Stimulated activated CD4-positive, alpha-beta T cell treated with anti-CD3 and anti-CD28 coated beads, Interleukin-4, amount 100 ng/mL, for 48 hours (primary cell): ENCODE data around the gene MOB1A.
"Not testable (repeated sequence)": the region's sequence is repeated elsewhere in the genome, so short reads cannot be mapped to it uniquely, and the experiment has no call there.

Experiments
- DNase-seq, 2 donors: peaks; one replicate each; pipeline ENCODE4 v3.0.0-alpha.2; 2020; ENCODE audit warnings: low read depth in 2 of 2

Gene MOB1A

DNA sequence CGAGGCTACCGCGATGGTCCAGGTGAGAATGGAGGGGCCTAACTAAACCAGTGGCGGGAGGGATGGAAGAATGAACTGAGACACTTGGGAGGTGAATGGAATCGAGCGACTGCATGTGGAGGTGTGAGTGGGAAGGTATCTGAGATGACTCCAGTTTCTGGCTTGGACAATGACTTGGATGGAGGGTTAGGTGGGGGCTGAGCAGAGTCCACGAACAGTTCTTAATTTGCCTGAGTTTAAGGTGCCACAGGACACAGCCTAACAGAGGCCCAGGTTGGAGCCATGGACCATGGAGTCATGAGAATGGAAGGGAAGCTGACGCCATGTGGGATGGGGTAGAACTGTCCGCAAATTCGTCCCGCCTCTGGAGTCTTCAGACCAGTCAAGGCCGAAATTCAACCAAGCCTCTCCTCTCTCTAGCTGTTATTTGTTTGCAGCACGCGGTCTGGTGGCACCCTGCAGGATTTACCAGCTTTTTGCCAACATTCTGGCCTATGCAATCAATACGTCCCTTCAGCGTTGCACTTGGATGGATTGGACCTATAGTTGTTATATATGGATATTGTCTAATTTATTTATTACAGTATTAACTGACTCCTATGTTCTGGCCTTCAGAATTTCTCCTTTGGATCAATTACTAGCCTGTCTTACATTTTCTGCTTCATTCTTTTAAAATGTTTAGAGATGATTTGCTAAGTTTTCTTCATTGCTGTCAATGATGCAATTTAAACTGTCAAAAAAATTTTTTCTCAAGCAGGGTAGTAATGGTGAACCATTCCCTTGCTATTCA is 30.0 kb downstream of the MOB1A start:
- DNase-seq: no peak

DNA sequence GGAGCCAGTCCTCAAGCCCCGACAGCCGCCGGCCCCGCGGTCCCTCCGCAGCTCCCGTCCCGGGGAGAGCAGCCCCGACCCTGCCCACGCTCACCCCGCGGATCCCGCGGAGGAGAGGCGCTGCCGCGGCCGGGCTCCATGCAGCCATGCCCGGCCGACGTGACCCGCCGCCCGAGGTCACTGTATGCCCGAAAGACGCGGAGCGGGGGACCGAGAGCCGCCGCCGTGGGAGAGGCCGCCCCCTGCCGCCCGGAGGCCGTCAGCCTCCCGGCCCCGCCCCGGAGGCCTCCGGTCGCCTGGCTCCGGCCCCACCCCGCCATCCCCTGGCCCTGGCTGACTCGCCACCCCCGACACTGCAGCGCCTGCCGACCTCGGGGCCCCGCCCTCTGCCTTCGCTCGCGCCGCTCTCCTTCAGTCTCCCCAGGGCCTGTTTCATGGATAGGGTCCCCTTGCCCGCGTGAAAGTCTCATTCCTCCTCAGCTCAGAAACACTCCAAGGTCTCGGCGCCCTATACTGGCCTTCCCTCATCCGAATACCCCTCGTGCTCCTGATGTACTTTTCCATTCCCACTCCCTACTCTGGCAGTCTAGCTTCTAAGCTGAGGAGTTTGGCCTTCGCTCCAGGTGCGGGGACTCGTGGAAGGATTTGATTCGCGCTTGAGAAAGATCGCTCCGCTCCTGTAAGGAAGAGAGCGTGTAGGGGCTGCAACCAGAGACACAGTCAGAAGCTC is 30.8 kb downstream of the MOB1A start, which contains the start of gene BOLA3:
Gene BOLA3, minus strand, starts transcription at position 186 of the 730 bp plus-strand sequence. Its CDS starts 38 bp downstream, at position 148.
- peak; percentile 82 to 89 for DNase-seq

DNA sequence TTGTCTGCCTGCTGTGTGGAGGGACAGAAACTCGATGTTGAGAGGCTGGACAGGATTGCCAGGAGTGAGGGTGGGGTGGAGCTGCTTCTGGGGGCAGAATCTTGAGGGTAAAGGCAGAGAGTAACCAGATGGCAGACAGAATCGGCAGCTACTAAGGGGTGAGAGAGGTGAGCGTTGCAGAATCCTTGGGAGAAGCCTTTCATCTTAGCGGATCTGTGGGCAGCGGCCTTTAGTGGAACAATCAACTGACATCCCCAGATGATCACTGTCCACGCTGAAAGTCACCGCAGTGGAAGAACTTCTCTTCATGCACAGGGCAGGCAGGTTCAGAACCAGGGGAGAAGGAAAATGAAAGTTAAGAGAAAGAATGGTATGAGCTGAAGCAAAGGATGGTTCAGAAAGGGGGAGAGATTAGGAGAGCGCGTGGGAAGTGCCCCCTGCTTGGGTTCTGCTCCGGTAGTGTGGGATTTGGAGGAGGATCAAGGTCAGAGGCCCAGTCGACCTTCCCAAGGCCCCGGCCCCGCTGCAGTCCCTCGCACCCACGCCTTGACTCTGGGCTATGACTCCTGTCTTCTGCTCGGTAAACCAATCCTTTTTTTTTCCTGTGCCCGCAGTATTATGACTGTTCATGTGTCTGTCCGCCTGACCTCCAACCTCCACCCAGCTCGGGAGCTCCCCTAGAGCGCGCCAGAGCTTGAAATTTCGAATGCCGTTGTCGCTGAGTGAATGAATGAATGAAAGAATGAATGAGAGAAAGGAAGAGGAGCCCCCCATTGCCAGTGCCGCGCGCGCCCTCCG is 31.6 kb downstream of the MOB1A start:
- peak; percentile 40 to 45 for DNase-seq

DNA sequence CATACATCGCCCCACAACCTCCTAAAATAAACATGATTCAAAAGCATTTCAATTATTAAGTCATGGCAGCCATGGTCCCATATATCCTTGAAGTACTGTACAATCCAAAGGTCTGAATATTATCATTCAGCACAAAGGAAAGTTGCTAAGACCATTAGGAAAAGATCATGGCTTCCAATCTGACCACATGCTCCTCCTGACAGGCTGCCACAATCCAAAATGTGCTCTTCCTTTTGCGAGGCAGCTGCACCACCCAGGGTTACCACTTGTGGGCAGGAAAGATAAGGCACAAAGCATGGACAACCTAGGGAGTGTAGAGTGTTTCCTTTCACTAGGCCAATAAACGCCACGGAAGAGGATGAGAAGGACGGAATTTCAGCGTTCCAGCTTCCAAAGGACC is 36.3 kb downstream of the MOB1A start:
- no peak for DNase-seq

DNA sequence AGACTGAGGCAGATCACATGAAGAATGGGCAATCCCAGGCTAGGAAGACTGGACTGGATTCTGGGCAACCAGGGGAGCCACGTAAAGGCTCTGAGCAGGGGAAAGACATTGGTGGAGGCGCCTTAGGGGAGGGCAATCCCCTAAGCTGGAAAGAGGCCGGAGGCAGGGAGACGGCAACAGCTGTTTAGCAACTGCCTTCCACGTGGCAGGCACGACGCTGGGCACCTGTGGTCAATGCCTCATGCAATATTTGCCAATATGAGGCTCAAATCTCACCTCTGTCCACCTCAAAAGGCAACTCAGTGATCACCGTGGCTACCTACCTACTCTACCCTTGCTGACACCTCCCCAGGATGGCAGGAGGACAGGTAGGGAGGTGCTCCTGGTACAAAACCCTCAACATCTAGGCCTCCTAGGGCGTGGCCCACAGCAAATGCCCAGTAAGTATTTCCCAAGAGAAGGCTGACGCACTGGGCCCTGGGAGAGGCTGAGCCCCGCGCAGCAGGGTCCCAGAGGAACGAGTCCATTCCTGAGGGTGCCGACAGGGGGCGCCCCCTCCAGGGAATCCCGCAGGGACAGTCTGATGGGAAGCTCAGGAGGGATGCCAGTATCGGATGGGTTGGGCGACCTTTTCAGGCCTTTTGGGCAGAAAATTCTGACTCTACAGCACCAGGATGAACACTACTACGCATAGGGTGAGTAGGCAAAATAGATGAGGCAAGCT is 39.9 kb downstream of the MOB1A start:
- no peak for DNase-seq

DNA sequence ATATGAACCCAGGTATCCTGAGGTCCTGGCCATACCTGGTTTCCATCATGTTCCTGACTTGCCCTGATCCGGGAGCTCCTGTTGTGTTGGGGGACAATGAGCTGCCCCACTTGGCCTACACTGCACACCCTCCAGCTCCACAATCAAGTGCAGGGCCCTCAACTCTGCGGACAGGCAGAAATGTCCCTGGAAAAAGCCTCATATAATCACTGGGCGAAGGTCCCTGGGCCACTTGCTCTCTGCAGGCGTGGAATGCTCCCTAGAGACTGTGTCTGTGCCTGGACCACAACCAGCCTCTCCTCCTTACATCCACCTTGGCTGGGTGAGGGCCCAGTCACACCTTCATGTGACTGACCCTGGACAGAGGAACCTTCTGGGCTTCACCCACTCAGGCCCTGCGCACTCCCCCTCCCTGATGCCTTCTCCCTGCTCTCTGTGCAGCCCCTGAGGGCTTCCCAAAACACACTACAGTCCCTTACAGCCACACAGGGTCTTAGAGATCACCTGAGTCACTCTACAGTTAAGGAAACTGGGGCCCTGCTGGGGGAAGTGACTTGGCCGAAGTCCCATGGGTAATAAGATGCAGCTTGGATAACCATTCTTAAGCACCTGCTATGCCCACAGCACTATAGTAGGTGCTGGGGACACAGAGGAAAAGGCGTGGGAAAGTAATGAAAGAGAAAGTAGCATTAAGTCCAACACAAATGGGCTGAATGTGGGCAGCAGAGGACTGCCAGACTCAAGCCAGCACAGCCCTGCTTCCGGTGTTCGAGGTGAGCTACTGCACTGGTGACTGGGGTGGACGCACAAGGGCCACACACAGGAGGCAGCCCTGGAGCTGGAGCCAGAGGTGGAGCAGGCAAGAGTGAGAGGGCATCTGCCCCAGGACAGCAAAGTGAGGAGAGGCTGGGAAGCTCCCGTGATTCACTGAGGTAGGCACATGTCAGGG is 40.8 kb downstream of the MOB1A start:
- no peak for DNase-seq

DNA sequence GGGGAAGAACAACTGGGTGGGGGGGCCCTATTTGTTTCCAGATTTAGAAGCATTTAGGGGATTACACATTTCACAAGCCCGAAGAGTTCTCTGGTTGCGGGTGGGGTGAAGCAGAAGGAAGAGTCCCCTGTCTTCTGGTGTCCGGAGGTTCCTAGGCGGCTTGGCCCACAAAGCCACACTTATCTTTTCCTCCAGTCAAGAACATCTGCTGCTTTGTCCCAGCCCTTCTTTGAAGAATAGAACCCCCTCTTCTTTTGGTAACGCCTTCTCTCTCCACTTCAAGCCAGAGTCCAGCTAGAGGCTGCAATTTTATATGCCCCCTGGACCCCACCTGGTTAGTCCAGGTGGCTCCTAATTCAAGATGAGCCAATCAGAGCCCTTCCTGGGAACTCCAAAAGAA is 46.8 kb downstream of the MOB1A start:
- no peak for DNase-seq

DNA sequence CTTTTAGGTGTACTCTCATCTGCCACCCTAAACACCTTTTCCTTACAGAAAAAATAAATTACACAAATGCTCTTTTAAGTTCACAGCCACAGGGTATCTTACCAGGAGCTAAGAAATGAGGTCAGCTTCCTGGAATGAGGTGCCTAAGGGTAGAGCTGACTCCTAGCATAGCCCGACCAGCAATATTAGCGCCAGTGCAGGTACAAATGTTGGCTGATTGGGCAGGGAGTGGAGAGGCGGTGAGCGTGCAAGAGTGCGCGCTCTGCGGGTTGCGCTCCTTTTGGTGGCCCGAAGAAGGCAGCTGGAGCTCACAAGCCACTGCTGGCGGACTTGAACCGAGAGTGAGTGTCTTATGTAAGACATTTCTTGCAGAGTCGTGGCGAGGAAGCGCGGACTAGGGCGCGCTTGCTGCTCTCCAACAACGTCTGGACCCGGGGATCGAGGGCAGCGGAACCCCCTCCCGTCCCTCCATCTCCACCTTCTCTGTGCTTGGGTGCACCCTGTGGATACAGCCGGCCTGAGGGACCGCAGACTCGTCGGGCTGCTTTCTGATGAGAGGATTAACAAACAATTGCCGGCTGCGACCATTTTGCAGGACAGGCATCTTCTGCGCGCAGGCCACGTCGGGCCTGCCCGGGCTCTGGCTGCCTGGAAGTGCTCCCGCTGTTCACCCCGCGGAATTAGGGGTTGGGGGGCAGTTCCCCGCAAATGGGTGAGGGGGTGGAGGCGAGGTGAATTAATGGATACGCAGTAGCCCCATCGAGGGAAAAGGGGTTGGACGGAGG is 48.3 kb downstream of the MOB1A start:
- DNase-seq: no peak

DNA sequence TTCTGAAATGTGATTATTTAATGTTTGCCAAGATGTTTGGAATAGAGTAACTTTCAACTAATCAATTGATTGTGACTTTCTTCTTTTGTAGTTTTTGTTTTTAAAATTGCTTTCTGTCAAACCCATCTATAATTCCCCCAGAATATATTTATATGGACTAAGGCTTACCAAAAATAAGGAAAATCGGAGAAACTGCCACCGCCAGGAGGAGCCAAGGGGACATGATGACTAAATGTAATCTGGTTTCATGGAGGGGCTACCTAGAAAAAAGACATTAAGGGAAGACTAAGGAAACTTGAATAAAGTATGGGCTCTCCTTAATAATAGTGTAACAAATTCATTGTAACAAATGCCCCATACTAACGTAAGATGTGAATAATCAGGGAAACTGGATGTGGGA is 50.5 kb downstream of the MOB1A start:
- no peak for DNase-seq

DNA sequence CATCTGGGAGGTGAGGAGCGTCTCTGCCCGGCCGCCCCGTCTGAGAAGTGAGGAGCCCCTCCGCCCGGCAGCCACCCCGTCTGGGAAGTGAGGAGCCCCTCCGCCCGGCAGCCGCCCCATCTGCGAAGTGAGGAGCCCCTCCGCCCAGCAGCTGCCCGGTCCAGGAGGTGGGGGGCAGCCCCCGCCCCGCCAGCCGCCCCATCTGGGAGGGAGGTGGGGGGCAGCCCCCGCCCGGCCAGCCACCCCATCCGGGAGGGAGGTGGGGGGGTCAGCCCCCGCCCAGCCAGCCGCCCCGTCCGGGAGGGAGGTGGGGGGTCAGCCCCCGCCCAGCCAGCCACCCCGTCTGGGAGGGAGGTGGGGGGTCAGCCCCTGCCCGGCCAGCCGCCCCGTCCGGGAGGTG is 54.7 kb downstream of the MOB1A start:
- DNase-seq: not testable (repeated sequence)

DNA sequence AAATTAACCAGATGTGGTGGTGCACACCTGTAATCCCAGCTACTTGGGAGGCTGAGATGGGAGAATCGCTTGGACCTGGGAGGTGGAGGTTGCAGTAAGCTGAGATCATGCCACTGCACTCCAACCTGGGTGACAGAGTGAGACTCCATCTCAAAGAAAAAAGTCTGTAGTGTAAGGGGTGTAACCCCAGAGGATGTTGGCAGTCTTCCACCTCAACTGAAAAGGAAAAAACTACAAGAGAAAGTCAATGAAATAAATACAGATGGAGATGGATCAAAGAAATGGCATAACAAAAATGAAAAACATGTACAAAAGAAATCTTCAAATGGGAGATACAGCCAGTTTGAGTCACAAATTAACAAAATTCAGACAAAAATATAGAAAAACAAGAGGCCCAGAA is 56.8 kb downstream of the MOB1A start:
- DNase-seq: not testable (repeated sequence)

DNA sequence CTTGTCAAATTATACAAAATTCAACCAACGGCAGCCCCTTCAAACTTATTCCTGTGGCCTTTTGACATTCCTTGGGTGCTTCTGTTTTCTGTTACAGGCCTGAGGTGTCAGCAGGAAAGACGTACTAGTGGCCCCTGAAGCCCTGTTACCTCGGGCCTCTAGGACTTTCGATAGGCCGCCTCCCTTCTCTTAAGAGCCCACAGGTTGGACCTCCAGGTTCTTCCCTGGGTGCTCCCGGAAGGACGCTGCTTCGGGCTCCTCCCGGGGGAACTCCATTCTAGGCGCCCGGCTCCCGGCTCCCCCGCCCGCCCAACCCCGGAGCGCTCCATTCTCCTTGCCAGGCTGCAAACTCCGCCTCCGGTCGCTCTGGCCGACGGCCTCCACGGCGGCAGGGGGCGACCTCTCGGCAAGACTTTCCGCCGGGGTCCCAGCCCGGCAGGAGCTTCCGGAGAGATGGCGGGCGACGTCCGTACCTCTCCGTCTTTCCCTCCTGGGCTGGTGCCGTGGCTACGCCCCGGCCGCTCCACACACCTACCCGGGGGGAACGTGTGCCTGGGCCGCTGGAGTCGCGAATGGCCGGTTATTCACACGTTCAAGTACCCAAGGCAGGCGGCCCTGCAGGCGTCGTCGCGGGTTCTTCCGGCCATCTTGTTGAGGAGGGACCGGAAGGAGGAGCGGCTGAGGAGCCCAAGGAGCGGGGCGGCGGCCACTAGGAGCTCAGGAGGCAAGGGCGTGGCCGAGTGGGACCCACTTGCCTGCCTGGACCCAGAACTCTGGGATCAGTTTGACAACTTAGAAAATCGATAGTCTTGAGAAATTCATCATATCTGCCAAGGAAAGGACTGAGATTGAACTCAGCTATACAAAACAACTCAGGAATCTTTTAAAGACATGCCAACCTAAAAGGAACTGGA is 58.5 kb downstream of the MOB1A start:
- peak; percentile 81 to 84 for DNase-seq

DNA sequence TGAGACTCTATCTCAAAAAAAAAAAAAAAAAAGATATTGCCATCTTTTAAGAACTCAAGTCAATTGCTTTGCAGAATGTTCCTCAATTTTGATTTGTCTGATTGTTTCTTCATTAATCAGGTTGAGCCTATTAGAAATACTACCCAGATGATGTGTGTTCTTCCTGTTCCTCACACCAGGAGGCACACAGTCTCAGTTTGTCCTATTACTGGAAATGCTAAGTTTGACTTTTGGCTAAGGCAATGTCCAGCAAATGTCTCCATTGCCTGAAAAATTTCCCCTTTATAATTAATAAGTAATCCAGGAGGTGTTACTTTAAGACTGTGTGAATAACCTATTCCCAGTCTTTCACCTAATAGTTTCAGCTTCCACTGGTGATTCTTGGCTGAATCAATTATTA is 59.3 kb downstream of the MOB1A start:
- DNase-seq: no peak

DNA sequence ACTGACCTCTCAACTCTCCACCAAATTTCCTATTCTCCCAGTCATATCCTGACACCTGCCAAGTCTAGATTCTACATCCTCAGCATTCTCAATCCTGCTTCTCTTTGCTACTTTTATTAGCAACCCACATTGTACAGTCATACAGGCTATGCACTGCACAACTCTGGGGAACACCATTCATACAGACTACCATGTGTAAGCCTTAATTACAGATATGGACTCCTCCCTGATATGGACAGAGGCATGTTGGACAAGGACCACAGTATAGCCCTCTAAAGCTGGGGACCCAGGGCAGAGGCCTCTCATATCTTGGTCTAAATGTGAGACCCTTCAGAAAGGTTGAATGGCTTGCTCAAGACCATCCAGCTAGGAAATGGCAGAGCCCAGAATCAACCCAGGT is 67.3 kb downstream of the MOB1A start:
- DNase-seq: no peak

DNA sequence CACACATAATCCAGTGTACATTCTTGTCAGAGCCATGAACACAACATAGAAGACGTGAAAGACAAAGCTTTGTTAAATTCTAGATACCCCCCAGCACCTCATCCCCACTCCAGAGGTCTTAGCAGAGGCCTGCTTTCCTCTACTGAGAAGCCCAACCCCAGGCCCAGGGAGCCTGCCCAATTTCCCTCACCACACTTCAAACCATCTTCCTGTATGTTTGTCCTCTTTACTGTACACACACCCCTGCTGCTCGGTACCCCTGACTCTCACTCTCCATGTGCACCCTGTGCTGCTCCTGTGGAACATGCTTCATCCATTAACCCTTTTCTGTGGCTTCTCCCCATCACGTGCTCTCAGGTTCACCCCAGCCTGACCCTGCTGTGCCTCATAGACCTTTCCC is 68.1 kb downstream of the MOB1A start:
- DNase-seq: no peak

DNA sequence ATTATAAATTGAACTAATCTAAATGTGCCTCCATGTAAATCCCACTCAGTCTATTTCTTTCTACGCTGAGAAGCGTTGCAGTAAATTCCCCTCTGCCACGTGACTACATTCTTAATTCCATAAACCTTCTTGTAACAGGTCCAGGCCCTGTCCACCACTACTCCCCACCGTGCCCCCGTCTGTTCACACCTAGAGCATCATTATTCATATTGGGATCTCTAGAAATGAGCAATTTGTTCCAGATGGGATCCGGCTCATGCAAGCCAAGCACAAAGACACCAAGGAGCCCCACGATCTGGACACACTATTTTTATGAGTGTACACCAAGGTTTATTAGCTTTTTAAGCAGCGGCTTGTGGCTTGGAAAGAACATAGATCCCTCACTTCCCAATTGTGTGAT is 69.1 kb downstream of the MOB1A start:
- DNase-seq: no peak

DNA sequence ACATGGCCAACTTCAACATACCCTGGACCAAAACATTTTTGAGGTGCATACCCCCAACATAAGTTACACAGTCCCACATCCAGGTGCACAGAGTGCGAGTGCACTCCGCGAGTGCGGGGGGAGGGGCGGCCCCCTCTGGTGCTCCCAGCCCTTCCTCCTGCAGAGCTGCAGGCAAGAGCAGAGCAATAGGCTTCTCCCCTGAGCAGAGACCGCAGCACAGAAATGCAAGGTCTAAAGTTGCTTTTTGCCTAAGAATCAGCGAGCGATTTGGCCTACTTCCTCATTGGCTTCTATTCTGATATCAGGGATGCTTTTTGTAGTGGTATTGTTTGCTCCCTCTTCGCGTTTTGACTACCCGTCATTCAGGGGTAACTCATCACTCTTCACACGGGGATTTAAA is 71.6 kb downstream of the MOB1A start:
- DNase-seq: no peak

DNA sequence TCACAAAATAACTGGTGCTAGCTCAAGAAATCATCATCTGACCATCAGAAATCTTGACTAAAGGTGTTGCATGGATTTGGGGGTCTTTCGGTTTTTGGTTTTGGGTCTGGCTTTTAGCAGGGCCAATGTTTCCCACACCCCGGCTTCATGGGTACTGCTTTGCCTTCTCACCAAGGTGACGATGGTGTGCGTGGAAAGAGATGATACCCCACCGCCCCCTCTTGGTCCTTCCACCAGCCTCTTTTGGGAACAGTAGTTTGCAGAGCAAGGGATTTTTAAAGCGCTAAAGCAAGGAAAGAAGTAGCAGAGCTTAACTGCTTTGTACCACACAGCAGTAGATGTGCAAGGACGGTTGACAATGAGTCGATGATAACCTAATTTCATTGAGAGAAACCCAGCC is 73.3 kb downstream of the MOB1A start:
- no peak for DNase-seq

DNA sequence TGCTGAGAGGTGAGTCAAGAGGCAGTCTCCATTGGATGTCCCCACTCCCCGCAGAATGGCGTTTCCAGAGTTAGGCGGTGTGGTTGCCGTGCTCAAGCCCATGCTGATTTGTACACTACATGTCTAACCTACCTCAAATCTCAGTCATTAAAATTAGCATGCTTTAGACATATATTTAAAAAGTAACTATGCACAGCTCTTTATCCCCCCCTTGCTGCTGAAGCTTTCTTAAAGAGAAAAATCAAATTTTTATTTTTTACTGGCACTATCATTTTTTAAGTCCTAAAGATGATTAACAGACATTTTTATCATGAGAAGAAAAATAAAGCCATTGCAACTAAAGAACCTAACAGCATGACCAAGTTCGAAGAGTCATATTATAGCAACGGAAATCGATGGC is 73.8 kb downstream of the MOB1A start:
- DNase-seq: no peak
